Right kidney (tissue), 1 donor: ENCODE results near the gene PDCD1LG2.

Experiments
- DNase-seq: peaks from one replicate; pipeline ENCODE4 v3.0.0-alpha.2; 2016

Gene PDCD1LG2

DNA sequence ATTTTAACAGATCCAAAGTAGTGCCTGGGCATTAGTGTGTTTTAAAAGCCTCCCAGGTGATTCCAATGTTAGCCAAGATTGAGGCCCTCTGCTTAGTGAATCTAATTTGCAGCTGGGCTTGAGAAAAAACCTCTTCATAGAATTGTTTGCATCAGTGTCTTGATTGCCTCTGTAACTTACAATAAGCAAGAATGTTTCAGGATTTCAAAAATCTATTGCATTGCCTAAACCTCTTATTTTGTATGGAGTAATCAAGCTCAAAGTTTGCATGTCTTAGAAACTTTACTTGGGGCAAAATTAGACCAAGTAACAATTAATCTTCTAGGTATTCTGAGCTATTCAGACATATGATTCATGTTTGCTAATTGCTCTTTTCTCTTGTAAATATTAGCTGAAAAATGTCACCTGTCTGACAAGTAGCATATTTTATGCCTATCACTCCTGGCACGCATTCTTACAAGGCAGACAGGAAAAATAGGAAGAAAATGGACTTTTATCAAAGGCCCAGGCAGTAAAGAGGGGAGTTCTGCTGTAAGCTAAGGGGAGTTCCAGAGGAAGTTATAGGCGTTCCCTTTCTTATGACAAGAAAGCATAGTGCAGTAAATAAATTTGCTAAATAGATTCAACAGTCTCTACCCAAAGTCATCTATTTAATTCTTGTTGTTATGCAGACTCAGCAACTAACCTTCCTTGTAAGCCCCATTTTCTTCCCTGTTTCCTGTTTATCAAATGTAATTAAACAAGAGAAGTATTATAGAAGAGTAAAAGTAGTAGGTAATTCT, 21.0 kb downstream of the PDCD1LG2 start:
- no peak for DNase-seq

DNA sequence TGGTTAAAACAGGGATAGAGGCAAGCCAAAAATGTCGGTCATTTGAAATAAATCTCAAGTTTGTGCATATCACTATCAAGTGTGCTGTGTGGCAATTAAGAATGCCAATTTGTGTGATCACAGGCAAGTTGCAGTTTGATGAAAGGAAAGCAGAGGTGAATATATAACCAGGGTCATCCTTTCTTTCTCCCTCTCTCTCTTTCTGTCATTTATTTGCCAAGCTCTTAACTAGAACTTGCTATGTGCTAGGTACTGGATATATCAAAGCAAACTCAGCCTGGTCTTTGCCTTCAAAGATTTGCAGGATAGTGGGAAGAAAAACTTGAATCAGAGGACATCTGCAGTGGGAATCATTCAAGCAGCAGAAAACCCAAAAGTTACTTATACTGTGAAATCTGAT, 22.0 kb downstream of the PDCD1LG2 start:
- DNase-seq: no peak

GRCh38 chr9:5532790-5533189, 22.5 kb downstream of the PDCD1LG2 start:
- no peak for DNase-seq

GRCh38 chr9:5536684-5537083, 26.4 kb downstream of the PDCD1LG2 start:
- no peak for DNase-seq

DNA sequence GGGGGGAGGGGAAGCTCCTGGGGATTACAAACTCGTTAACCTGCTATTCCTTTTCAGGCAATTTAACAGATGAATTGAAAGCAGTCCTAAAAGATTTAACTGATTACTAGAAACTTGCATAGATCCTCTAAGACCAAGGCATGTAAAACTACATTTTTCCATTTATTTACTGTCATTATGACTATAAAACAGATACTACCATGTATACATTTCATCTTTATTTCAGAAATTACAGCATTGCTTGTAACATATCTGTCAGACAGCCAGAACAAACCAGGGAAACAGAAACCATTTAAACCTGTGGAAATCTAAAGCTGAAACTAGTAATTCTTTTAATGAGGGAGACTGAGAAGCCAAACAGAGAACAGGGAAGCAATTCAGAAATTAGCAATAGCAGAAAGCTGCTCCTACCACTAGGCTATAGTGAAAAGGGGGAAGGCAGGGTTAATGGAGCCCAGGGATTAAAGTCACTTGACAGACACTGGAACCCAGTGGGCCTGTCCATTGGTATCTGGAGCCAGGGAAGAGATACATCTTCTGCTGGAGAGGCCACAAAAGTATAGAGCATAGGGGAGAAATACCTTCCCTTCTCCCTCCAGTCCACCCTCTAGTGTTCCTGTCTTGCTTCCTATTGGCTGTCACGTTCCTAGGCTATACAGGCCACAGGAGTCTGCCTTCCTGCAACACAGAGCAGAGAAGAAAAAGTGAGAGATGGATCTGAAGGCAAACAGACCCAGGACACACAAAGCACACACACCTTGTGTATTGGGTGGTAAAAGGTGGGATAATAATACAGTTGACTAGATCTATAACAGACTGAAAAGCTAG, 33.8 kb downstream of the PDCD1LG2 start:
- no peak for DNase-seq

DNA sequence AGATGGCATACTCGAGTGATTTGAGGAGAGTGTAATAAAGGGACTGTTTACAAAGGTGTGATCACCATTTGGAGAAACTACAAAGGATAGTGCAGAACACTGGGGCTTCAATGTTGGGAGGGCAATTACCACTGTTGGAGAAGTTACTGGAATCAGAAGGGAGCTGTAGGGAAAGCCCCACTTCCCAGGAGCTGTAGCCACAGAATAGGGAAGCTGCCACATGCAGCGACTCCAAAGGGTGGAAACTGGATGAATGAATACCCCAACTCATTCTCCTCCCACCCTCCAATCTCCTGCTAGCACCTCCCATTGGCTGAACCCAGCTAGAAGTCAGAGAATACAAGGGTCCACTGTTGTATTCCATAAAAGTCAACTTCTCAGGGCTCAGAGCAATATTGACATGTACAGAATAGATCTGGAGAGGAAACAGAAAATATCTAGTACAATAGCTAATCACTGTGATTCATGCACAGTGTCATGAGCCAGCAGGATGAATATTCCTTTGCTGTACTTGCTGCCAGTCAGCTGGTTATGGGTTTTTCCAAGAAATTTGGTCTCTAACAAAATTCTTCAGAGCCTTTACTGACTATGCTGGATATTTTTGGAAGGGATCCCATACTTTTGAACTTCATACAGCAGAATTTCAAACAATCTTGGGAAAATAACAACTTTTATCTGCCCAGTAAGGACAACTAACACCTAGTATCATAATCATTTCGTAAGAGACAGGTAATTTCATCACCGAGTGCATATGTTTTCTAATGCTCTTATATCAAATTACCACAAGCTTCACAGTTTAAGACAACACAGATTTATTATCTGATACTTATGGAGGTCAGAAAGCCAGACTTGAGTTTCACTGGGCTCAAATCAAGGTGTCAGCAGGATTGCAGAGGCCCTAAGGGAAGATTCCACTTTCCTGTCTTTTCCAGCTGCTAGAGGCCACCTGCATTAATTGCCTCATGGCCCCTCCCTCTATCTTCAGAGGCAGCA, 39.6 kb downstream of the PDCD1LG2 start:
- DNase-seq: no peak

DNA sequence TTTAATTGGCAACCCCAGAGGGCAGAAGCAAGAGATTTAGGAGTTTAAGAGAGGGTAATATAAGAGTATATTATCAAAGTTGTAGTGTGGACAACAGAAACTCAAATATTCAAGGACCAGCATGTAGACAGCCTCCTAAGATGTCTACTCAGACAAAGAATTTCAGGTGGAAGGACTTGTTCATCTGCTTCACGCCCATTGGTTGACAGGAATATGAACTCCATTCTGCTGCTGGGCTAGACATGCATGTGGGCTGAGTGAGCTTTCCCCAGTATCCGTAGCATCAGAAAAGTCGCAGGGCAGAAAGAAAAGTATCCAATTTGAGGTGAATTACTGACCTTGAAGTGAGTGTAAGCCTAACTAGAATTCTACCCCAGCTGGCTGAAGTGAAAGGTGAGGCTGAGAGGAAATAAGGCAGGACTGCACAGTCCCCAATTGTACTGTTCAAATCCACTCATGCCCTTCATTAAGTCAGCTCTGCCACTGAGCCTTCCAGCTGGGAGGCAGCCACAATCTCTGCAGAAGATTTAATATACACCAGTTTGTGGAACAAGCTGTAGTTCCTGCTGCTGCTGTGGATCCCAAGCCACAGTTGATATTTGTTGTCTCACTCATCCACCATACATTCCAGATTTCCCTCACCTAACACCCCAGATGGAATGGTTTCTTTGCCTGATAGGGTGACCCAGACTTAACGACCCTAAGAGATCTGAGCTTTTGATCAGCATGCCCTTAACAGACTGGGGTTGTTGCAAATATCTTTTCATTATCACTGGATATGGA, 41.2 kb downstream of the PDCD1LG2 start:
- no peak for DNase-seq

- no peak for DNase-seq
These were observed 42.0 kb downstream of the PDCD1LG2 start for GRCh38 chr9:5552301-5552700.

GRCh38 chr9:5553211-5553610, 42.9 kb downstream of the PDCD1LG2 start:
- no peak for DNase-seq

GRCh38 chr9:5554254-5554653, 43.9 kb downstream of the PDCD1LG2 start:
- no peak for DNase-seq

- no peak for DNase-seq
These were observed 45.9 kb downstream of the PDCD1LG2 start for GRCh38 chr9:5556101-5556705.

- DNase-seq: no peak
These were observed 47.6 kb downstream of the PDCD1LG2 start for GRCh38 chr9:5557606-5558587.

- no peak for DNase-seq
These were observed 49.3 kb downstream of the PDCD1LG2 start for GRCh38 chr9:5559659-5560058.

- DNase-seq: no peak
These were observed 50.2 kb downstream of the PDCD1LG2 start for GRCh38 chr9:5560443-5561100.

DNA sequence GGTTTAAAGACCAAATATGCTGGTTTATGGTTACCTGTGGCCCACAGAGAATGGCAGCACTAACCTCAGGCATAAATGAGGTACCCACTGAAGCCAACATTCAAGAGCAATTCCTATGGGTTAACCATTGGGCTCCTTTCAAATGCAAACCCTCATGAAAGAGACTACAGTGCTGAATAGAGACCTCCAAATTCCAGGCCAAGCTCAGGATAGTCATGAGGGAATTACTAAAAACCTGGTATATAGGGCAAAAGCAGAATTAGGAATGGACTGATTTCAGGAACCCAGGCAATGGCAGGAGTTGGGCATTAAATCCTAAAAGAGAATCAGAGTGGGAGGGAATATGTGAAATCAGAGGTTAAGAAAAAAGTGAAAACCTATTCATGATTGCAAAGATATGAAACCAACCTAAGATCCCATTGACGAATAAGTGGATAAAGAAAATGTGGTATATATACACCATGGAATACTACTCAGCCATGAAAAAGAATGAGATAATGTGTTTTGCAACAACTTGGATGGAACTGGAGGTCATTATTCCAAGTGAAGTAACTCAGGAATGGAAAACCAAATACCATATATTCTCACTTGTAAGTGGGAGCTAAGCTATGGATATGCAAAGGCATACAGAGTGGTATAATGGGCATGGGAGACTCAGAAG, 51.6 kb downstream of the PDCD1LG2 start:
- no peak for DNase-seq

GRCh38 chr9:5562806-5563416, 52.6 kb downstream of the PDCD1LG2 start:
- DNase-seq: no peak

DNA sequence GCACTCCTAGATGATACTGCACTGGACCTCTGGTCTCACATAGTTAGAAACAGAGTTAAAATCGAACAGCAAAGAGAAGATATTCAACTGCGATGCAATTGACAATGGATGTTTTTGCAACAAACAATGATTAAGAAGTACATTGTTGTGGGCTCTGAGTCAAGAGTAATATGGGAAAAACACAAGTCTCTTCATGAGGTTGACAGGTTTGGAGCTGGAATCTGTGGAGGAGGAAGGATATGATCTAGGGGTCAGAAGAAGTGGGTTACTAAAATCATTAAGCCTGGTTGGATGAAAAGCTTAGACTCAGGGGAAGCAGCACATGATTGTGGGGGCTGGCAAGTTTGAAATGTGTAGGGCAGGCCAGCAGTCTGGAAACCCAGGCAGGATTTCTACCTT, 53.1 kb downstream of the PDCD1LG2 start:
- no peak for DNase-seq

- DNase-seq: no peak
These were observed 53.6 kb downstream of the PDCD1LG2 start for GRCh38 chr9:5563886-5564285.
